Stimulated activated CD4-positive, alpha-beta T cell treated with anti-CD3 and anti-CD28 coated beads, Interleukin-12 subunit alpha, Interleukin-12 subunit beta, amount 100 ng/mL, for 24 hours (primary cell): ENCODE results near the gene TIAL1.
"Not testable (repeated sequence)": the region's sequence is repeated elsewhere in the genome, so short reads cannot be mapped to it uniquely, and the experiment has no call there.

Experiments
- DNase-seq, 2 experiments: peaks; one replicate each; pipeline ENCODE4 v3.0.0-alpha.2; 2020; ENCODE audit warnings: low read depth in 2 of 2

TIAL1 gene

GRCh38 chr10:119549247-119549999, 47.3 kb downstream of the TIAL1 start:
- no peak for DNase-seq

- DNase-seq, result no peak
These were observed 50.8 kb downstream of the TIAL1 start for GRCh38 chr10:119546009-119546408.

GRCh38 chr10:119545310-119545709, 51.5 kb downstream of the TIAL1 start:
- no peak for DNase-seq

GRCh38 chr10:119543814-119544642, 52.7 kb downstream of the TIAL1 start:
- DNase-seq, result no peak

- DNase-seq, result peak; percentile 42 to 57
These were observed 53.6 kb downstream of the TIAL1 start for GRCh38 chr10:119542988-119543813.

DNA sequence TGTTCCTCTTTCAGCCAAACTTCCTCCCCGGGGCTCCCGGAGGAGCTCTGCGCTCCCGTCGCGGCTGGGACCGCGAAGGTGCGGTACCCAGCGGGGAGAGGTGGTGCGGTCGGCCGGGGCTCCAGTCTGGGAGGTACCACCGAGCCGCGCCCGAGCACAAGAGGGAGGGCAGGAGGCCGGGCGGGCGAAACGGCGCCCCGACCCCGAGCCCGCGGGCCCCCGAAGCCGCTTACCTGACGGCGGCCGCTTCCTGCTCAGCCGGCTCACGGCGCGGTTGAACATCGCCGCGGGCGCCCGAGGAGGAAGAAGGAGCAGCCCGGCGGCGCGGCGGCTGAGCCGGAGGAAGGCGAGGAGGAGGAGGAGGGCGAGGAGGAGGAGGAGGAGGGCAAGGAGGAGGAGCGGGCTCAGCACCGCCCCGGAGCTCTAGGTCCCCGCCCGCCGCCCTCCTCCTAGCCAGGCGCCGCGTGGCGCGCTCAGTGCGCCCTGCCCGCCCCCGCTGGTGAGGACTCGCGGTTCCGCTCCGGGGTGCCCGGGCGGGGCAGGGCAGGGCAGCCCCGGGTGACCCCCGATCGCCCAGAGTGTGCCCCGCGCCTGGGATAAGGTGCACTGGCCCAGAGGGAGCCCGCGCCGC, 54.3 kb downstream of the TIAL1 start, which contains the start of gene RGS10:
TSS of gene RGS10 (minus strand) at position 363 of the 631 bp plus-strand sequence. CDS start at position 282, 81 bp downstream.
- peak; percentile 78 to 80 for DNase-seq

DNA sequence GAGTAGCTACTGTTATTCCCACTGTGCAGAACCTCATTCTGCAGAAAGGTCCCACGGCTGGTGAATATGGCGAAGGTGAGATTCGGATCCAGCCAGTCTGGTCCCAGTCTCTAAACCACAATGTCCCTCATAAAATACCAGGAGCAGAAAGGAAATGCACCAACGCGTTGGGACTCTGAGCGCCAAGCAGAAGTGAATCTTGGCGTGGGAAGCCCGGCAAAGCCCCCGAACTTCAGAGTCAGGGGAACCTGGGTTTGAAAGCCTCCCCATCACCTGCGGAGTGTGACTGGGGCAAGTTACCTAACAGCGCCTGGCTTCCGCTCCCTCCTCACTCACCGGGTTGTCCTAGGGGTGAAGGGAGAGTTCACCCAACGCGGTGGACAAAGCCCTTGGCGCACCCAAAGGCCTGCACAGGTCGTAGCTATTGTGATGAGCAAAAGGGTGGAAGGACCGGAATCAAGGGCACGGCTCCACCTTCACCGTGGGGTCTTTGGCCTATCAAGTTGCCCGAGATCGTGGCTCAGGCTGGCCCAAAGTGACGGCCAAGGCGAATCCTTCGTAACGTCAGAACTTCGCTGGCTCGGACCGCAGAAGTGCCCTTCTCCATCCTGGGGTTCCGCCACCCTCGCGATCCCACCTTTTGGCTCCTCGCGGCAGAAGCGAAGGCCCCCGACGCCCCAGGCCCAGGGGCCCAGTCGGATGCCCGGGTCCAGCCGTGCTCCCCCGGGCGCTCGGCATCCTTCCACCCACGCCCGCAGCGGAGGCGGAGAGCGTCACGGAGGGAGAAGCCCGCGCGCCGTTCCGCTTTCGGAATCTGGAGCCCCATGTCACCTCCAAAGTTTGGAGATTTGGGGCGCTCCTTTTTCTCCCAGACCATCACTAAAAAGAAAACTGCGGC, 55.1 kb downstream of the TIAL1 start:
- DNase-seq, result peak; percentile 37 to 57

- DNase-seq, result no peak
These were observed 55.7 kb downstream of the TIAL1 start for GRCh38 chr10:119541046-119541445.

DNA sequence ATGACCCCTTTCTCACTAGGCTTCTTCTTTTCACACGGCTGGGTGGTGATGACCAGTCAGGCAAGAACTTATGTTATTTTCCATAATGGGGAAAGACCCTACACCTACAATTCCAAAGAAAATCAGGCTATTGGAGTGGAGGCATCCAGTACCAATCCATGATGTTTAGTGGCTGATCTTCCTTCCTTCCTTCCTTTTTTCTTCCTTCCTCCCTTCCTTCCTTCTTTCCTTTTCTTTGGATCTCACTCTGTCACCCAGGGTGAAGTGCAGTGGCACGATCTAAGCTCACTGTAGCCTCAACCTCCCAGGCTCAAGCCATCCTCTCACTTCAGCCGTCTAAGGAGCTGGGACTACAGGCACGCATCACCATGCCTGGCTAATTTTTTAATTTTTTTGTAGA, 56.7 kb downstream of the TIAL1 start:
- no peak for DNase-seq

DNA sequence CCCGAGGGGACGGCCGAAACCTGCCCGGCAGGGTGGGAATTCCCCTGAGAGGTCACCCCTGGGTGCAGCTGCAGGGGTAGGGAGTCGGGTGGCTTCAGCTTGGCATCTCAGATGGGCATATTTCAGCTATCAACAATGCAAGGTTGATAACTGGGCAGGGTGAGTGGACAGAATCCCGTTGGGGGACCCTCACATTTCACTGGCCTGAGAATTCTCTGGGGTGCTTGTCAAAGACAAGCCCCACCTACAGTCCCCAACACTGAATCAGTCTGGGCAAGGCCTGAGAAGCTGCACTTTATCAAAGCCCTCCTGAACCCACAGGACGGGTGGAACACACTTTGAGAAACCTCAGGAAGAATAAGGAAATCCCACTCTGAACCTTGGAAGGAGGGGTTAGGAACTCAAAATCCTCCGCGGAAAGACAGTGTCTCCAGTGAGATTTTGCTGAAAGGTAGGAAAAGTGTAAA, 57.4 kb downstream of the TIAL1 start:
- DNase-seq, result no peak

DNA sequence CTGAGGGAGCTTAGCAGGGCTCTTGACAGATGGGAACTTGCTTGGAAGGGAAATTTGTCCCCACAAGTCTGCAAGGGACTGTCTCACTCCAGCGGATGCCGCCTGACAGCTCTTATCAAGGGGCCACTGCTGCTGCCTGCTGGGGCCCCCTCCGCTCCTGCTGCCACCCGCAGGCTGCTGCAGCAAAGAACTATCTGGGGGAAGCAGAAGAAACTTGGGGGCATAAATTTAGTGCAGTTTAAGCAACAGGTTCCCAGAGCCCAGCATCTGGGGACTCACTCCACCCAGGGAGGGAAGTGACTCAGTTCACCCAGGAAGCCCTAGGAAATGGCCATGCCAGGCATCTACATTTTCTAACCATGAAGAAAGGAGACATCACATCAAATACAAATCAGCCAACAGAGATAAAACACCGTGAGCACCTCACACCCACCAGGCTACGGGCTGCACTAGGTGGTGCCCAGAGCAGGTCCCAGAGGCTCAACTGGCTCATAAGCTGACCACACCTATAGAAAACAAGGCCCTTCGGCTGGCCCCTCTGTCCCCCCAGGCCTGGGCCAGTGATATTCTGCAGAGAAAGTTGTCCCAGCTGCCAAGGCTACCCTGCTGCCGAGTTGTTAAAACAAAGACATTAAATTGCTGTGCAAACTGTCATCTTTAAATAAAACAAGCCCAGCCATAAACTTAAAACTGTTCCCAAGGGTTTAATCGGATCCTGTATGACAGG, 58.0 kb downstream of the TIAL1 start:
- no peak for DNase-seq

DNA sequence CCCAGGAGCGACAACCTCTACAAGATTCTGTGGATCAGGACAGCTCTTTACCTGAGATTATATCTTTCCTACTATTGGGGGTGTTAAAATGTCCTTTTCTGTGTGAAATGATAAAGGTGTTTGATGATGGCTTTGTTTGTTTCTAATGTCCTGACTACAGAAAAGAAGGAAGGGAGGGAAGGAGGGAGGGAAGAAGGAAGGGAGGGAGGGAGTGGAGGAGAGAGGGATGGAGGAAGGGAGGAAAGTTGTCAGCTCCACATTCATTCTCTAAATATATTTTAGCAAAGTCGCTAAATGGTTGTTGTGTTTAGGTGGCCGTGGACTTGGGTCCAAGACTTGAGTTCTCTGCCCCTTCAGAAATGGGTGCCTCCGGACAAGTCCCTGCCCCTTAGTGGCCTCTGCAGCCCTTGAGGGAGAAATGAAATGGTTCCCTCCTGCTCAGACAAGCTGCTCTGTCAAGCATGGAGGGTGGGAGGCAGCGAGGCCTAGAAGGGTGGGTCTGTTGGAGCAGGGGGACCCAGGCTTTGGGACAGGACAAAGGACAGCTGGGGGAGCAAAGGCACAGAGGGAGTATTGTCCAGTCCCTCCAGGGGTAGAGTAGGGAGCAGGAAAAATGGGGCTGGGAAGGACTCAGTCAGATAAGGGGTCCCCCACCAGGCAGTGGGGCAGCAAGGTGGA, 58.7 kb downstream of the TIAL1 start:
- DNase-seq, result no peak

DNA sequence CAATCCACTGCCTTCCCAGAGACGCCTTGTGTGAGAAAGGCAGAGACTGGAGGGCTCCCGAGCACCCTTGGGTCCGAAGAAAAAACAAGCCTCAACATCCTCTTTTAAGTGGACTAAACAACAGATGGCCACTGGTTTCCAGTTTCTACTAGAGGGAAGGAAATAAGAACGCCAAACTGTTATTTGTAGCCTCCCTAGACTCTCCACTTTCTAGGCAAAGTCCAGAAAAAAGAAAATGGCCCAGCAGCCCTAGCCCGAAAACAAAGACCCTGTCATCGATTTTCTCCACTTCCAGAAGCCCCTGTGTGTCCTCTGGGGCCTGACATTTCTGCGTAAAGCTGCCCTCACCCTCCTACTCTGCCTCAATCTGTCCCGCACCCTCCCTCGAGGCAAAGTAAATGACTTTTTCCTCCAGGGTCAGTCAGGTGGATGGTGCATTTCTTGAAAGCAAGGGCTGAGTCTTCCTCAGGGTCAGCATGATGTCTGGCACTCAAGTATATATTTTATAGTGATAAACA, 60.2 kb downstream of the TIAL1 start:
- no peak for DNase-seq

DNA sequence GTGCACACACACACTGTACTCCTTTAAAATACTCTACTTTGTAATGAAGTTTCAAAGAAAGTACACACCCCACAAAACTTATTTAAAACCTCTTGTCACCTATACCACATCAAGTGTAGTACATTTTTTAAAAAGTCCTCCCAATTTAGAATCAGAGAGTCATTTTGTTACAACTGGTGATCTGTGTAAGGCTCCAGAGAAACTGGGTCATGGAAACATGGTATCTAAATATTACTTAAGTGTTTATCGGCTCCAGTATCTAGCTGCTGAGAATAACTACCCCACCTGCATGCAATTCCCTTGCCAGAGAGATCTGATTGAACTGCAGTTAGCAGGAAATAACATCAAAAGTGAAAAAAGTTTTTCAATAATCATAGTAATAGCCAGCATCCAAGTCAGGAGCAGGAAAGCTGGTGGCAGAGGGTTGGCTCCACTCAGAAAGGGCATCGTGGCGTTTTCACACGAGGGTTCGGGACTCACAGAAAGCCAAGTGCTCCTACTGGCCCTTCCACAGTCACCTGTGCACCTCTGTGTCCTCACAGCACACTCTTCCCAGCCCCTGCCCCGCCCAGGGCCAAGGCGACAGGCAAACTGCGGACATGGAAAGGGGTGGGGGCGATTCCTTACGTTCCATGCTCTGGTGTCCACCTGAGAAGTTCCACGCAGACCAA, 60.8 kb downstream of the TIAL1 start:
- DNase-seq, result no peak

DNA sequence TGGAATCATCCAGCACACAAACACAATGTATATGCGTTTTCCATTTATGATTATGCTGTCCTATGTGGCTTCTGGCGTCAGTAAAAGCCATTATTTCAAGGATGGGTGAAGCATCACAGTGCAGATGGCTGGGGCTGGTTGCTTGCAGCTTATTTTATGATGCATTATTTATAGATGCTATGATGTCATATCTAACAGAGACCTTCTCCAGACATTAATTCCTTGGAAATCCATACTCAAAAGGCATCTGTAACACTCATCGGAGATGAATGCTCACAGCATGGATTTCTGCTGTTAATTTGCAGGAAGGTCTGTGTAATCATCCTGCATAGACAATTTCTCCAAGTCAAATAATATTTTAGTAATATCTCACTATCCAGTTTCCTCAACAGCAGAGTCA, 61.5 kb downstream of the TIAL1 start:
- no peak for DNase-seq

DNA sequence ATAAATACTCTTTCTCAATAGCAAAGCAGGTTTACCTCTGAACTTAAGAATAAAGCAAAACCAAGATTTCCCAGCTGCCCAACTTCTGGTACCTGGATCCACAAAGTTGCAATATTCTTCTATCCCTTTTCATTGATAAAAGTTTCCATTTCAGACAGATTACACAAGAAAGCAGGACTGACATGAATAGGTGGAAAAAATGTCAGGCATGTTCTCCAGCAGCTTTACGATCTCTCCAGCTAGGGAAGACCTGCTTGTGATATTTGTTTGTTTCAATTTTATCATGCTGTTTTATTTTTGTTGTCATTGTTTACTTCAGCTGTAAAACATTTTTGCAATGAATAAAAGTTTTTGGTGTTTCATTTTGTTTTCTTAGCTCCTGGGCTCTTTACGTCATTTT, 63.3 kb downstream of the TIAL1 start:
- no peak for DNase-seq

DNA sequence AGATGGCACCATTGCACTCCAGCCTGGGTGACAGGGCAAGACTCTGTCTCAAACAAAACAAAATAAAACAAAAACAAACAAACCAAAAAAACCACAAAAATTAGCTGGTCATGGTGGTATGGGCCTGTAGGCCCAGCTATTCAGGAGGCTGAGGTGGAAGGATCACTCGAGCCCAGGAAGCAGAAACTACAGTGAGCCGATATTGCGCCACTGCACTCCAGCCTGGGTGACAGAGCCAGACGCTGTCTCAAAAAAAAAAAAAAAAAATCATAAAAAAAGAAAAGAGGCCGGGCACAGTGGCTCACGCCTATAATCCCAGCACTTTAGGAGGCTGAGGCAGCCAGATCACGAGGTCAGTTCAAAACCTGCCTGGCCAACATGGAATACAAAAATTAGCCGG, 64.0 kb downstream of the TIAL1 start:
- not testable (repeated sequence) for DNase-seq

DNA sequence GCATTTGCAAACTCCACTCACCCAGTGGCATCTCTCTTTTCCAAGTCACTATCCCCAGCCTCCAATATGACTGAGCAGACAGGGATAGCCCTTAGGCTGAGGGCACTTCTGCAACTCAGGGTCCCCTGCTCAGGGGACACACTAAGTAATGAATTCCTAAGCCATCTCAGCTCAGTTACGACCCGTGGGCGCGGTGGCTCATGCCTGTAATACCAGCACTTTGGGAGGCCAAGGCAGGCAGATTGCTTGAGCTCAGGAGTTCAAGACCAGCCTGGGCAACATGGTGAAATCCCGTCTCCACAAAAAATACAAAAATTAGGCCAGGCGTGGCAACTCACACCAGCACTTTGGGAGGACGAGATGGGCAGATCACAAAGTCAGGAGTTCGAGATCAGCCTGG, 64.5 kb downstream of the TIAL1 start:
- not testable (repeated sequence) for DNase-seq
